Liver (tissue), 9 donors: ENCODE measurements around the gene ZNHIT2. TPM values are rescaled to one million over a fixed set of nuclear protein-coding genes. Genes with fewer than 3 reads are reported as not detected.

Experiments
- DNase-seq: peaks from one replicate; pipeline ENCODE4 v3.0.0-alpha.2; 2017; ENCODE audit warnings: low spot score
- H3K27ac ChIP-seq, 2 donors: one replicate each; pipeline ENCODE4 v1.7.0; 2013; ENCODE audit warnings: inconsistent platforms in 2 of 2, low read length in 2 of 2, control low read depth in 1 of 2, low read depth in 1 of 2, mild to moderate bottlenecking in 1 of 2
- H3K27me3 ChIP-seq, 4 donors: one replicate each; pipeline versions ENCODE4 v1.6.1 to v1.7.0; 2013; ENCODE audit warnings: low read length in 3 of 4, inconsistent platforms in 1 of 4, mild to moderate bottlenecking in 1 of 4, moderate library complexity in 1 of 4; ENCODE audit not compliant: control insufficient read depth in 4 of 4, insufficient read depth in 4 of 4
- H3K36me3 ChIP-seq, 4 donors: one replicate each; pipeline versions ENCODE4 v1.6.1 to v1.7.0; 2013; ENCODE audit warnings: low read length in 3 of 4, mild to moderate bottlenecking in 3 of 4, low read depth in 1 of 4, moderate library complexity in 1 of 4; ENCODE audit not compliant: control insufficient read depth in 4 of 4, insufficient read depth in 3 of 4
- H3K4me1 ChIP-seq, 4 donors: one replicate each; pipeline versions ENCODE4 v1.6.1 to v1.7.0; 2013; ENCODE audit warnings: low read length in 3 of 4, mild to moderate bottlenecking in 3 of 4, moderate library complexity in 1 of 4; ENCODE audit not compliant: control insufficient read depth in 4 of 4, insufficient read depth in 4 of 4
- H3K4me3 ChIP-seq, 3 donors: one replicate each; pipeline versions ENCODE4 v1.6.1 to v1.7.0; 2013; ENCODE audit warnings: low read length in 3 of 3, control low read depth in 1 of 3, low read depth in 1 of 3, mild to moderate bottlenecking in 1 of 3
- H3K9ac ChIP-seq, 2 donors: one replicate each; pipeline ENCODE4 v1.7.0; 2013; ENCODE audit warnings: low read length in 2 of 2, mild to moderate bottlenecking in 2 of 2, moderate library complexity in 2 of 2, control low read depth in 1 of 2, low read depth in 1 of 2
- H3K9me3 ChIP-seq, 4 donors: one replicate each; pipeline versions ENCODE4 v1.6.1 to v1.7.0; 2013; ENCODE audit warnings: low read length in 3 of 4; ENCODE audit not compliant: control insufficient read depth in 4 of 4
- EGR1 ChIP-seq, 2 donors: IDR thresholded peaks; 2 replicates each; pipeline ENCODE4 v1.6.1; 2016 to 2018; ENCODE audit warnings: antibody characterized with exemption in 2 of 2, low read depth in 2 of 2
- FOXA1 ChIP-seq: IDR thresholded peaks from 2 replicates; pipeline ENCODE4 v1.6.1; 2016; ENCODE audit warnings: antibody characterized with exemption
- FOXA2 ChIP-seq: IDR thresholded peaks from 2 replicates; pipeline ENCODE4 v1.6.1; 2016; ENCODE audit warnings: antibody characterized with exemption
- GABPA ChIP-seq, 2 donors: IDR thresholded peaks in 1 of 2; conservative IDR thresholded peaks in 1 of 2; 2 replicates each; pipeline ENCODE4 v1.6.1; 2016; ENCODE audit warnings: antibody characterized with exemption in 2 of 2, mild to moderate bottlenecking in 1 of 2, moderate library complexity in 1 of 2
- HNF4A ChIP-seq, 2 donors: conservative IDR thresholded peaks; 2 replicates each; pipeline ENCODE4 v1.6.1; 2016; ENCODE audit warnings: antibody characterized with exemption in 2 of 2, mild to moderate bottlenecking in 2 of 2
- HNF4G ChIP-seq: IDR thresholded peaks from 2 replicates; pipeline ENCODE4 v1.6.1; 2016; ENCODE audit warnings: antibody characterized with exemption
- JUND ChIP-seq, 2 donors: IDR thresholded peaks; 2 replicates each; pipeline ENCODE4 v1.6.1; 2016; ENCODE audit warnings: antibody characterized with exemption in 2 of 2
- NR2F2 ChIP-seq: IDR thresholded peaks from 2 replicates; pipeline ENCODE4 v1.6.1; 2016; ENCODE audit warnings: antibody characterized with exemption
- RAD21 ChIP-seq, 2 donors: IDR thresholded peaks; 2 replicates each; pipeline ENCODE4 v1.6.1; 2016; ENCODE audit warnings: antibody characterized with exemption in 2 of 2, mild to moderate bottlenecking in 2 of 2
- RXRA ChIP-seq, 2 donors: IDR thresholded peaks; 2 replicates each; pipeline ENCODE4 v1.6.1; 2017 to 2018; ENCODE audit warnings: antibody characterized with exemption in 2 of 2, mild to moderate bottlenecking in 1 of 2
- SP1 ChIP-seq: IDR thresholded peaks from 2 replicates; pipeline ENCODE4 v1.6.1; 2018; ENCODE audit warnings: antibody characterized with exemption, mild to moderate bottlenecking
- TAF1 ChIP-seq: conservative IDR thresholded peaks from 2 replicates; pipeline ENCODE4 v1.6.1; 2016; ENCODE audit warnings: antibody characterized with exemption, mild to moderate bottlenecking
- YY1 ChIP-seq: IDR thresholded peaks from 2 replicates; pipeline ENCODE4 v1.6.1; 2016; ENCODE audit warnings: antibody characterized with exemption, mild to moderate bottlenecking
- WGBS: extraction: QIAGEN DNeasy Blood & Tissue Kit; methylation state at CpG from one replicate; pipeline ENCODE4 v1.1.7; 2013; 5-methylcytosine and 5-hydroxymethylcytosine counted together
- polyA plus RNA-seq, 2 donors: library from polyadenylated mRNA; stranded (reverse) in 1 of 2; unstranded in 1 of 2; fragments of 200-250 nt in 1 of 2; fragments of >200 nt in 1 of 2; fragmentation: Nextera tagmentation in 1 of 2; extraction: Ambion mirVana in 1 of 2; gene quantifications; one replicate each; pipeline versions ENCODE4 v1.2.1 to v1.2.3, GENCODE V29; 2013 to 2015
- total RNA-seq, 2 donors: library from RNA; depleted of rRNA; stranded (reverse); fragments of >200 nt; gene quantifications; one replicate each; pipeline ENCODE4 v1.2.3, GENCODE V29; 2014
- TF ChIP-seq, protein P1 (sequence below): IDR thresholded peaks from 2 replicates; pipeline ENCODE4 v1.6.1; 2016; ENCODE audit warnings: antibody characterized with exemption
- TF ChIP-seq, protein P2 (sequence below): IDR thresholded peaks from 2 replicates; pipeline ENCODE4 v1.6.1; 2016; ENCODE audit warnings: antibody characterized with exemption
- TF ChIP-seq, protein P3 (sequence below): IDR thresholded peaks from 2 replicates; pipeline ENCODE4 v1.6.1; 2016; ENCODE audit warnings: antibody characterized with exemption, mild to moderate bottlenecking
- TF ChIP-seq, protein P4 (sequence below): IDR thresholded peaks from 2 replicates; pipeline ENCODE4 v1.6.1; 2016; ENCODE audit warnings: antibody characterized with exemption
- TF ChIP-seq, protein P5 (sequence below): fragments of 150-350 bp; IDR thresholded peaks from 2 replicates; pipeline ENCODE4 v1.5.1; 2017; ENCODE audit warnings: improper control_type of control experiment, low read depth, low read length; ENCODE audit not compliant: missing input control
- donor health status: healthy.
- donor health status: healthy.
- donor health status: healthy.
- donor health status: healthy.
- donor health status: healthy.

Gene ZNHIT2
- total and polyA plus RNA-seq, 4 donors, result 2.2 to 13.9 (median 6.1) TPM

DNA sequence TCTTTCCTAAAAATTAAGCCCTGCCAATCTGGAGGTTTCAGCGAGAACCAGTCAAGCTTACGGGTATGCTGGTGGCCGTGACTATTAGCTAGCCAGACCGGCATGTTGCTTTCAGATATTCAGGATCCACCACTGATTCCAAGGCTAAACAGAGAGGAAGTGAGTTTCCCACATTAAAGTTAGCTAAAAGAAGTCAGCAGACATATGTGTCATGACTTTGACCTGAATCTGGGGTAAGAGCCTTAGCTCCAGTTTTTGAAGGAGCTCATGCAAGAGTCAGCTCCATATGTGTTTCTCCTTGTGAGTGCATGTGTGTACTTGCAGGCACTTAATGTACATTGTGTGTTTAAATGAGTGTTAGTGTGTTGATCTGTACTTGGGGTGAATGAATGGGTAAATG lies 32.1 kb downstream of the ZNHIT2 start:
- no peaks in the 10 kb centered on the region for H3K9me3 ChIP-seq
- 95% methylated on average over 4 of the region's 4 CpGs for WGBS
- no peak overlapping the region for H3K4me3 ChIP-seq
- no peaks in the 10 kb centered on the region for H3K27me3 ChIP-seq
- H3K9ac ChIP-seq, result no peak overlapping the region
- no peak overlapping the region for H3K27ac ChIP-seq
- peaks cover 5 to 39% (median 13%) of the 10 kb centered on the region in 4 donors for H3K36me3 ChIP-seq
- DNase-seq, result no peak
- no peak for TF ChIP-seq YY1
- no peak for TF ChIP-seq JUND (IDR thresholded peaks at IDR 0.05)
- no peak for TF ChIP-seq RXRA (IDR thresholded peaks at IDR 0.05)
- TF ChIP-seq FOXA1, result no peak
- TF ChIP-seq, protein P1, sequence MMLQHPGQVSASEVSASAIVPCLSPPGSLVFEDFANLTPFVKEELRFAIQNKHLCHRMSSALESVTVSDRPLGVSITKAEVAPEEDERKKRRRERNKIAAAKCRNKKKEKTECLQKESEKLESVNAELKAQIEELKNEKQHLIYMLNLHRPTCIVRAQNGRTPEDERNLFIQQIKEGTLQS, result no peak
- no peak for TF ChIP-seq NR2F2
- TF ChIP-seq, protein P2, sequence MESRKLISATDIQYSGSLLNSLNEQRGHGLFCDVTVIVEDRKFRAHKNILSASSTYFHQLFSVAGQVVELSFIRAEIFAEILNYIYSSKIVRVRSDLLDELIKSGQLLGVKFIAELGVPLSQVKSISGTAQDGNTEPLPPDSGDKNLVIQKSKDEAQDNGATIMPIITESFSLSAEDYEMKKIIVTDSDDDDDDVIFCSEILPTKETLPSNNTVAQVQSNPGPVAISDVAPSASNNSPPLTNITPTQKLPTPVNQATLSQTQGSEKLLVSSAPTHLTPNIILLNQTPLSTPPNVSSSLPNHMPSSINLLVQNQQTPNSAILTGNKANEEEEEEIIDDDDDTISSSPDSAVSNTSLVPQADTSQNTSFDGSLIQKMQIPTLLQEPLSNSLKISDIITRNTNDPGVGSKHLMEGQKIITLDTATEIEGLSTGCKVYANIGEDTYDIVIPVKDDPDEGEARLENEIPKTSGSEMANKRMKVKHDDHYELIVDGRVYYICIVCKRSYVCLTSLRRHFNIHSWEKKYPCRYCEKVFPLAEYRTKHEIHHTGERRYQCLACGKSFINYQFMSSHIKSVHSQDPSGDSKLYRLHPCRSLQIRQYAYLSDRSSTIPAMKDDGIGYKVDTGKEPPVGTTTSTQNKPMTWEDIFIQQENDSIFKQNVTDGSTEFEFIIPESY, result no peak
- no peak for TF ChIP-seq TAF1
- TF ChIP-seq HNF4G, result no peak
- no peak for TF ChIP-seq SP1
- TF ChIP-seq, protein P3, sequence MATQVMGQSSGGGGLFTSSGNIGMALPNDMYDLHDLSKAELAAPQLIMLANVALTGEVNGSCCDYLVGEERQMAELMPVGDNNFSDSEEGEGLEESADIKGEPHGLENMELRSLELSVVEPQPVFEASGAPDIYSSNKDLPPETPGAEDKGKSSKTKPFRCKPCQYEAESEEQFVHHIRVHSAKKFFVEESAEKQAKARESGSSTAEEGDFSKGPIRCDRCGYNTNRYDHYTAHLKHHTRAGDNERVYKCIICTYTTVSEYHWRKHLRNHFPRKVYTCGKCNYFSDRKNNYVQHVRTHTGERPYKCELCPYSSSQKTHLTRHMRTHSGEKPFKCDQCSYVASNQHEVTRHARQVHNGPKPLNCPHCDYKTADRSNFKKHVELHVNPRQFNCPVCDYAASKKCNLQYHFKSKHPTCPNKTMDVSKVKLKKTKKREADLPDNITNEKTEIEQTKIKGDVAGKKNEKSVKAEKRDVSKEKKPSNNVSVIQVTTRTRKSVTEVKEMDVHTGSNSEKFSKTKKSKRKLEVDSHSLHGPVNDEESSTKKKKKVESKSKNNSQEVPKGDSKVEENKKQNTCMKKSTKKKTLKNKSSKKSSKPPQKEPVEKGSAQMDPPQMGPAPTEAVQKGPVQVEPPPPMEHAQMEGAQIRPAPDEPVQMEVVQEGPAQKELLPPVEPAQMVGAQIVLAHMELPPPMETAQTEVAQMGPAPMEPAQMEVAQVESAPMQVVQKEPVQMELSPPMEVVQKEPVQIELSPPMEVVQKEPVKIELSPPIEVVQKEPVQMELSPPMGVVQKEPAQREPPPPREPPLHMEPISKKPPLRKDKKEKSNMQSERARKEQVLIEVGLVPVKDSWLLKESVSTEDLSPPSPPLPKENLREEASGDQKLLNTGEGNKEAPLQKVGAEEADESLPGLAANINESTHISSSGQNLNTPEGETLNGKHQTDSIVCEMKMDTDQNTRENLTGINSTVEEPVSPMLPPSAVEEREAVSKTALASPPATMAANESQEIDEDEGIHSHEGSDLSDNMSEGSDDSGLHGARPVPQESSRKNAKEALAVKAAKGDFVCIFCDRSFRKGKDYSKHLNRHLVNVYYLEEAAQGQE, result no peak
- TF ChIP-seq RAD21 (IDR thresholded peaks at IDR 0.05), result no peak
- no peak for TF ChIP-seq EGR1 (IDR thresholded peaks at IDR 0.05; ENCODE audit: low read depth in 2 of 2)
- TF ChIP-seq, protein P4, sequence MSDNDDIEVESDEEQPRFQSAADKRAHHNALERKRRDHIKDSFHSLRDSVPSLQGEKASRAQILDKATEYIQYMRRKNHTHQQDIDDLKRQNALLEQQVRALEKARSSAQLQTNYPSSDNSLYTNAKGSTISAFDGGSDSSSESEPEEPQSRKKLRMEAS, result no peak
- no peak for TF ChIP-seq GABPA (IDR thresholded peaks at IDR 0.05 in 1 of 2, conservative IDR thresholded peaks at IDR 0.05 in 1 of 2)
- H3K4me1 ChIP-seq, result peaks cover 10 to 23% (median 18%) of the 10 kb centered on the region in 4 donors

DNA sequence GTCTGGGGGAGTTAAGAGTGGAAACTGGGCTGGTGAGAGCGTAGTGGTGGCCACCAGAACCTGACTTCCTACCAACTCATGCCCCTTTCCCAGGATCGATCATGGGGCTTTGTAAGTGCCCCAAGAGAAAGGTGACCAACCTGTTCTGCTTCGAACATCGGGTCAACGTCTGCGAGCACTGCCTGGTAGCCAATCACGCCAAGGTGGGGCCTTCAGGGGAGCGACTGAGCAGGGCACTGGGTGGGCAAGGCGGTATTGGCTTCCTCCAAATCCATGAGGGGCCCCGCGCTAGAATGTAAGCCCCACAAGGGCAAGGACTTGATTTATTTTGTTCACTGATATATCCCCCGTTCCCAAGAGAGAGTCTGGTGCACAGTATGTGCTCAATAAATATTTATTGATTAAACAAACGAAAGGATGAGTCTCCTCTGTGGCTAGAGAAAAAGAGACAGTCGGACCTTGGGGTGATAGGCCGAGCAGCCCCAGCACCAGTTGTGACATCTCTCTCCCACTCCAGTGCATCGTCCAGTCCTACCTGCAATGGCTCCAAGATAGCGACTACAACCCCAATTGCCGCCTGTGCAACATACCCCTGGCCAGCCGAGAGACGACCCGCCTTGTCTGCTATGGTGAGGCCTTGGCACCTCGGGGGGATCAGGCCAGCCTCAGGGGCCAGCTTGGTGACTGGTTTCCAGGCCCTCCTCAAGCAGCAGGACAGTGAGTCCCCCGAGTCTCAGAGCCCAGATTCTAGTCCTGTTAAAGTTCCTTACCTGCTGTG lies 32.7 kb downstream of the ZNHIT2 start:
- Histone ChIP-seq H3K27ac (peak overlapping the region; percentile 80 to 89), H3K9me3 (no peaks in the 10 kb centered on the region), H3K27me3 (no peaks in the 10 kb centered on the region), H3K4me3 (peak overlapping the region; percentile 75 to 96 (median 80)), H3K4me1 (peaks cover 10 to 23% (median 18%) of the 10 kb centered on the region in 4 donors), H3K36me3 (peaks cover 5 to 39% (median 13%) of the 10 kb centered on the region in 4 donors), H3K9ac (peak overlapping the region; percentile 79 to 91)
- 41% methylated on average over 23 of the region's 23 CpGs for WGBS
- no peak for DNase-seq
- TF ChIP-seq TAF1 (no peak), HNF4G (no peak), SP1 (no peak), HNF4A (conservative IDR thresholded peaks at IDR 0.05) (no peak), GABPA (IDR thresholded peaks at IDR 0.05 in 1 of 2, conservative IDR thresholded peaks at IDR 0.05 in 1 of 2) (no peak), FOXA2 (no peak), RXRA (IDR thresholded peaks at IDR 0.05) (no peak), EGR1 (IDR thresholded peaks at IDR 0.05; ENCODE audit: low read depth in 2 of 2) (no peak), YY1 (no peak), FOXA1 (no peak)
- TF ChIP-seq, protein P2, result no peak
- TF ChIP-seq, protein P5, sequence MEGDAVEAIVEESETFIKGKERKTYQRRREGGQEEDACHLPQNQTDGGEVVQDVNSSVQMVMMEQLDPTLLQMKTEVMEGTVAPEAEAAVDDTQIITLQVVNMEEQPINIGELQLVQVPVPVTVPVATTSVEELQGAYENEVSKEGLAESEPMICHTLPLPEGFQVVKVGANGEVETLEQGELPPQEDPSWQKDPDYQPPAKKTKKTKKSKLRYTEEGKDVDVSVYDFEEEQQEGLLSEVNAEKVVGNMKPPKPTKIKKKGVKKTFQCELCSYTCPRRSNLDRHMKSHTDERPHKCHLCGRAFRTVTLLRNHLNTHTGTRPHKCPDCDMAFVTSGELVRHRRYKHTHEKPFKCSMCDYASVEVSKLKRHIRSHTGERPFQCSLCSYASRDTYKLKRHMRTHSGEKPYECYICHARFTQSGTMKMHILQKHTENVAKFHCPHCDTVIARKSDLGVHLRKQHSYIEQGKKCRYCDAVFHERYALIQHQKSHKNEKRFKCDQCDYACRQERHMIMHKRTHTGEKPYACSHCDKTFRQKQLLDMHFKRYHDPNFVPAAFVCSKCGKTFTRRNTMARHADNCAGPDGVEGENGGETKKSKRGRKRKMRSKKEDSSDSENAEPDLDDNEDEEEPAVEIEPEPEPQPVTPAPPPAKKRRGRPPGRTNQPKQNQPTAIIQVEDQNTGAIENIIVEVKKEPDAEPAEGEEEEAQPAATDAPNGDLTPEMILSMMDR, result no peak
- TF ChIP-seq, protein P4, result no peak
